DND-41 (cell line): ENCODE measurements around the gene MYH13.

Source experiments
- ATAC-seq: fragments of 200-7000 bp; cut with Tn5 transposase; 3 replicates; pipeline ENCODE4 v1.9.1; 2021; ENCODE audit warnings: low read depth; ENCODE audit not compliant: insufficient read depth
- DNase-seq: peaks from one replicate; pipeline ENCODE4 v3.0.0-alpha.2; 2020
- H2AFZ ChIP-seq: 2 replicates; pipeline ENCODE4 v1.6.0; 2012; ENCODE audit warnings: low read depth, low read length
- H3K27ac ChIP-seq: 2 replicates; pipeline ENCODE4 v1.5.1; 2012; ENCODE audit warnings: low read length, inconsistent platforms
- H3K27me3 ChIP-seq: fragments of 200-600 bp; sonication (generic); 2 replicates; pipeline ENCODE4 v1.6.0; 2012; ENCODE audit warnings: low read length, mild to moderate bottlenecking, inconsistent platforms; ENCODE audit not compliant: insufficient read depth, poor library complexity
- H3K36me3 ChIP-seq: 2 replicates; pipeline ENCODE4 v1.5.1; 2012; ENCODE audit warnings: low read length, inconsistent platforms; ENCODE audit not compliant: insufficient read depth
- H3K4me1 ChIP-seq: 2 replicates; pipeline ENCODE4 v1.5.1; 2012; ENCODE audit warnings: mild to moderate bottlenecking, low read length; ENCODE audit not compliant: insufficient read depth
- H3K4me2 ChIP-seq: 2 replicates; pipeline ENCODE4 v1.6.0; 2012; ENCODE audit warnings: mild to moderate bottlenecking, moderate library complexity, low read length, inconsistent platforms; ENCODE audit not compliant: insufficient read depth
- H3K4me3 ChIP-seq, 2 experiments: fragments of 200-600 bp in 1 of 2; shearing (Covaris generic) in 1 of 2; 2 replicates each; pipeline ENCODE4 v1.5.1; 2012 to 2016; ENCODE audit warnings: inconsistent platforms in 2 of 2, low read length in 2 of 2, mild to moderate bottlenecking in 2 of 2, low read depth in 1 of 2, moderate library complexity in 1 of 2
- H3K79me2 ChIP-seq: 2 replicates; pipeline ENCODE4 v1.6.0; 2012; ENCODE audit warnings: low read length, inconsistent platforms; ENCODE audit not compliant: insufficient read depth
- H3K9ac ChIP-seq: 2 replicates; pipeline ENCODE4 v1.6.0; 2012; ENCODE audit warnings: low read depth, mild to moderate bottlenecking, inconsistent platforms, low read length, moderate library complexity
- H3K9me3 ChIP-seq: 2 replicates; pipeline ENCODE4 v1.5.1; 2012; ENCODE audit warnings: low read length, moderate library complexity, mild to moderate bottlenecking, inconsistent platforms; ENCODE audit not compliant: insufficient read depth, severe bottlenecking
- H4K20me1 ChIP-seq: 2 replicates; pipeline ENCODE4 v1.6.0; 2012; ENCODE audit warnings: low read length; ENCODE audit not compliant: insufficient read depth
- EZH2 ChIP-seq: IDR thresholded peaks from 3 replicates; pipeline ENCODE4 v1.6.1; 2012; ENCODE audit warnings: borderline replicate concordance, low read depth, mild to moderate bottlenecking, moderate library complexity, low read length, inconsistent platforms; ENCODE audit not compliant: severe bottlenecking
- TF ChIP-seq, protein P1 (sequence below): IDR thresholded peaks from 2 replicates; pipeline ENCODE4 v1.5.1; 2012; ENCODE audit warnings: borderline replicate concordance, low read length, moderate library complexity, mild to moderate bottlenecking; ENCODE audit not compliant: poor library complexity, severe bottlenecking; ENCODE audit errors: extremely low read depth

Gene MYH13

DNA sequence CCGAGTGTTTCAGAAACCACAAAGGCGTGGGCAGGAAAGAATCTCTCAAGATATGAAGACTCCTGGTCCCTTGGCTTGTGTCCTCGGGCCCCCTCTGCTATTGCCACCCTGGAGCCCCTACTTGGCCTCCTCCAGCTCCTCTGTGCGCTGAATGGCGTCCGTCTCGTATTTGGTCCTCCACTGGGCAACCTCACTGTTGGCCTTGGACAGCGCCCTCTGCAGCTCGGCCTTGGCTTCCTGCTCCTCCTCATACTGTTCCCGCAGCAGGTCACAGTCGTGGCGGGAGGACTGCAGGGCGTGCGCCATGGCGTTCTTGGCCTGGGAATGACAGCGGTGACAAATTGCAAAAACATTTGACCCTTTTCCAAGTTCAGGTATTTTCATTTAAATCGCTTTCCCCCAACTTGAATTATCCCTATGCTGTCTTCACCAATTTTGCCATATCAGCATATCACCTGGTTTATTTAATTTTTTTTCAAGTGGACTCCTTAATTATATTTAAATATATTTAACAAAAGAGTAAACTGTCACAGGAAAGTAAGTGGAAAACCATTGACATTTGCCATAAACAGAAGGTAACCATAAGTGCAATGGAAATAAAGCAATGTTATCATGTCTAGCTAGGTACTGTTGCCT is 59.7 kb downstream of the MYH13 start:
- ATAC-seq (no peak), DNase-seq (no peak)
- Histone ChIP-seq H3K9ac (no peak overlapping the region), H2AFZ (no peak overlapping the region), H4K20me1 (no peaks in the 10 kb centered on the region), H3K4me2 (no peak overlapping the region), H3K4me1 (no peaks in the 10 kb centered on the region), H3K27me3 (no peaks in the 10 kb centered on the region), H3K79me2 (no peaks in the 10 kb centered on the region), H3K4me3 (no peak overlapping the region), H3K9me3 (no peaks in the 10 kb centered on the region), H3K36me3 (no peaks in the 10 kb centered on the region), H3K27ac (no peak overlapping the region)
- TF ChIP-seq, protein P1, sequence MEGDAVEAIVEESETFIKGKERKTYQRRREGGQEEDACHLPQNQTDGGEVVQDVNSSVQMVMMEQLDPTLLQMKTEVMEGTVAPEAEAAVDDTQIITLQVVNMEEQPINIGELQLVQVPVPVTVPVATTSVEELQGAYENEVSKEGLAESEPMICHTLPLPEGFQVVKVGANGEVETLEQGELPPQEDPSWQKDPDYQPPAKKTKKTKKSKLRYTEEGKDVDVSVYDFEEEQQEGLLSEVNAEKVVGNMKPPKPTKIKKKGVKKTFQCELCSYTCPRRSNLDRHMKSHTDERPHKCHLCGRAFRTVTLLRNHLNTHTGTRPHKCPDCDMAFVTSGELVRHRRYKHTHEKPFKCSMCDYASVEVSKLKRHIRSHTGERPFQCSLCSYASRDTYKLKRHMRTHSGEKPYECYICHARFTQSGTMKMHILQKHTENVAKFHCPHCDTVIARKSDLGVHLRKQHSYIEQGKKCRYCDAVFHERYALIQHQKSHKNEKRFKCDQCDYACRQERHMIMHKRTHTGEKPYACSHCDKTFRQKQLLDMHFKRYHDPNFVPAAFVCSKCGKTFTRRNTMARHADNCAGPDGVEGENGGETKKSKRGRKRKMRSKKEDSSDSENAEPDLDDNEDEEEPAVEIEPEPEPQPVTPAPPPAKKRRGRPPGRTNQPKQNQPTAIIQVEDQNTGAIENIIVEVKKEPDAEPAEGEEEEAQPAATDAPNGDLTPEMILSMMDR = no peak
- TF ChIP-seq EZH2 = no peak

DNA sequence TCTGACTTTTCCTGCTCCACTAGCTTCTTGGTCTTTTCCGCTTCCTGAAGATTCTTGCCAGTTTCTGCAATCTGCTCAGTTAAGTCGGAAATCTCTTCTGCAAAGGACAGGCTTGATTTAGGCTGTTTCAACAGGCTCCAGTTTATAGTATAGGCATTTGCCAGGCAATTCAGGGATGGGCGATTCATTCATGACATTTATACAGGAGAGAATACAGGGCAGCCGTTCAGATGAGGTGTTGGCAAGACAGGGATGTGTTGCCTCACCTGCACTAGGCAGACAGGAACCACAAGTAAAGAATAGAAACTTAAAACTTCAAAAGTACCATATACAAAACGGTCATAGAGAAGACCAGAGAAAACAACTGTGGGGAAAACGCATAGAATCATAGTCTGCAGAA is 61.7 kb downstream of the MYH13 start:
- no peak for TF ChIP-seq EZH2
- TF ChIP-seq, protein P1 = no peak
- Histone ChIP-seq H4K20me1 (no peaks in the 10 kb centered on the region), H3K9me3 (no peaks in the 10 kb centered on the region), H3K27me3 (peaks cover 3% of the 10 kb centered on the region), H3K4me1 (no peaks in the 10 kb centered on the region), H3K27ac (no peak overlapping the region), H3K4me2 (no peak overlapping the region), H2AFZ (no peak overlapping the region), H3K9ac (no peak overlapping the region), H3K4me3 (no peak overlapping the region), H3K79me2 (no peaks in the 10 kb centered on the region), H3K36me3 (no peaks in the 10 kb centered on the region)
- ATAC-seq (no peak), DNase-seq (no peak)

DNA sequence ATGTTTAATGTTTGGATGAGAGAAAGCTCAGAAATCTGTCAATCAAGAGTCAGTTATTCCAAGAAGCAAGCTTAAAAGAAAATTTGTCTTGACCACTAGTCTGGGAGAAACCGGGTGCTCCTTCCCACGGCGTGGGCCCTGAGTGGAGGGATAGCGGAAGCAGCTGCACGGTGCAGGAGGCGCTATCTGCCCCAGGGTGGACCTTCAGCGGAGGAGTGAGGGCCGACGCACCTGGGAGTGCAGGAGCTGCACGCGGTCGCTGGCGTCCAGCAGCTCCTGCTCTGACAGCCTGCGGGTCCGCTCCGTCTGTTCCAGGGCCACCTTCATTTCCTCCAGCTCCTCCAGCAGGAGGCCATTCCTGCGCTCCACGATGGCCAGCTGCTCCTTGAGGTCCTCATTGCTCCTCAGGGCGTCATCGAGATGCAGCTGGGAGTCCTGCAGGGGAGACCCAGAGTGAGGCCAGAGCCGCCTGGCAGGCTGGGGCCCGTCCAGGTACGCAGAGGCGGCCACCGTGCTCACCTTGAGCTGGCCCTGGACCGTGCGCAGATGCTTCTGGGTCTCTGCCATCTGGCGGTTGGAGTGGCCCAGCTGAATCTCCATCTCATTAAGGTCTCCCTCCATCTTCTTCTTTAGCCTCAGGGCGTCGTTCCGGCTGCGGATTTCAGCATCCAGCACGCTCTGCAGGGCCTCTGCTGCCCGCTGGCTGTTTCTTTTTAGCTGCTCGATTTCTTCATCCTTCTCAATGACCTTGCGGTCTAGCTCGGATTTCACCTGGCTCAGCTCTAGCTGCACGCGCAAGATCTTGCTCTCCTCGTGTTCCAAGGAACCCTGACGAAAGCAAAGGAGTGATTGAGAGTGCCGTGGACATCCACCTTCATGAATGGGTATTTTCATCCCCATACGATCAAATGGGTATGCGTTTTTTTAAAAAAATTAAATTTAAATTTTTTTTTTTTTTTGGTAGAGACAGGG is 63.5 kb downstream of the MYH13 start:
- Histone ChIP-seq H3K4me2 (no peak overlapping the region), H2AFZ (no peak overlapping the region), H4K20me1 (no peaks in the 10 kb centered on the region), H3K9me3 (no peaks in the 10 kb centered on the region), H3K27me3 (peaks cover 8% of the 10 kb centered on the region), H3K9ac (no peak overlapping the region), H3K79me2 (no peaks in the 10 kb centered on the region), H3K4me3 (no peak overlapping the region), H3K4me1 (no peaks in the 10 kb centered on the region), H3K27ac (no peak overlapping the region), H3K36me3 (no peaks in the 10 kb centered on the region)
- no peak for ATAC-seq
- TF ChIP-seq, protein P1 = no peak
- no peak for TF ChIP-seq EZH2
- no peak for DNase-seq
